H9 (cell line): Measurements from ENCODE around the gene ZSCAN32. TPM values are rescaled to one million over a fixed set of nuclear protein-coding genes. Genes with fewer than 3 reads are reported as not detected.
A peak's percentile ranks its signal among the peaks of the same experiment; 100 is the strongest.

Experiments used
- DNase-seq: peaks from one replicate; pipeline ENCODE4 v3.0.0-alpha.2; 2017
- H2AFZ ChIP-seq: one replicate; pipeline ENCODE4 v1.6.1; 2013; ENCODE audit warnings: mild to moderate bottlenecking, low read length, control low read depth, moderate library complexity
- H2AK5ac ChIP-seq: 2 replicates; pipeline ENCODE4 v1.6.1; 2013; ENCODE audit warnings: low read length, control low read depth, mixed read lengths; ENCODE audit not compliant: insufficient read length
- H2BK120ac ChIP-seq: one replicate; pipeline ENCODE4 v1.6.1; 2013; ENCODE audit warnings: low read depth, mild to moderate bottlenecking, low read length, control low read depth, inconsistent platforms; ENCODE audit not compliant: poor library complexity, severe bottlenecking
- H2BK12ac ChIP-seq: 2 replicates; pipeline ENCODE4 v1.6.1; 2013; ENCODE audit warnings: low read length, control low read depth, mixed read lengths, low read depth; ENCODE audit not compliant: insufficient read length
- H2BK15ac ChIP-seq: 2 replicates; pipeline ENCODE4 v1.6.1; 2013; ENCODE audit warnings: low read depth, low read length, control low read depth
- H2BK20ac ChIP-seq: one replicate; pipeline ENCODE4 v1.6.1; 2013; ENCODE audit warnings: low read depth, mild to moderate bottlenecking, low read length, control low read depth, inconsistent platforms; ENCODE audit not compliant: poor library complexity, severe bottlenecking
- H2BK5ac ChIP-seq: 2 replicates; pipeline ENCODE4 v1.6.1; 2013; ENCODE audit warnings: low read length, control low read depth, mixed read lengths; ENCODE audit not compliant: insufficient read length
- H3K14ac ChIP-seq: 2 replicates; pipeline ENCODE4 v1.6.1; 2013; ENCODE audit warnings: low read length, control low read depth; ENCODE audit not compliant: insufficient read depth
- H3K18ac ChIP-seq: 2 replicates; pipeline ENCODE4 v1.6.1; 2013; ENCODE audit warnings: low read depth, mild to moderate bottlenecking, mixed read lengths, low read length, control low read depth; ENCODE audit not compliant: insufficient read length
- H3K23ac ChIP-seq: 2 replicates; pipeline ENCODE4 v1.6.1; 2013; ENCODE audit warnings: low read length, control low read depth, mixed read lengths, low read depth; ENCODE audit not compliant: insufficient read length
- H3K23me2 ChIP-seq: 2 replicates; pipeline ENCODE4 v1.6.1; 2013; ENCODE audit warnings: low read depth, mild to moderate bottlenecking, mixed read lengths, low read length, control low read depth; ENCODE audit not compliant: insufficient read length, poor library complexity, severe bottlenecking
- H3K27ac ChIP-seq: 2 replicates; pipeline ENCODE4 v1.5.1; 2013; ENCODE audit warnings: low read length, control low read depth, mixed read lengths, low read depth; ENCODE audit not compliant: insufficient read length
- H3K27me3 ChIP-seq: 2 replicates; pipeline ENCODE4 v1.6.1; 2013; ENCODE audit warnings: low read length, control low read depth, inconsistent platforms; ENCODE audit not compliant: insufficient read depth
- H3K4ac ChIP-seq: 2 replicates; pipeline ENCODE4 v1.6.1; 2013; ENCODE audit warnings: low read depth, mild to moderate bottlenecking, control low read depth, inconsistent platforms, low read length, moderate library complexity
- H3K4me1 ChIP-seq: 2 replicates; pipeline ENCODE4 v1.6.1; 2013; ENCODE audit warnings: low read length, control low read depth, inconsistent platforms; ENCODE audit not compliant: insufficient read depth
- H3K4me2 ChIP-seq: 2 replicates; pipeline ENCODE4 v1.6.1; 2013; ENCODE audit warnings: low read length, control low read depth, mixed read lengths; ENCODE audit not compliant: insufficient read length, insufficient read depth
- H3K56ac ChIP-seq: 2 replicates; pipeline ENCODE4 v1.6.1; 2013; ENCODE audit warnings: low read depth, mild to moderate bottlenecking, mixed read lengths, low read length, control low read depth; ENCODE audit not compliant: insufficient read length
- H3K79me1 ChIP-seq: 2 replicates; pipeline ENCODE4 v1.6.1; 2013; ENCODE audit warnings: low read depth, mild to moderate bottlenecking, moderate library complexity, low read length, control low read depth, inconsistent platforms; ENCODE audit not compliant: insufficient read depth, poor library complexity, severe bottlenecking
- H3K79me2 ChIP-seq: 2 replicates; pipeline ENCODE4 v1.6.1; 2013; ENCODE audit warnings: low read length, control low read depth, inconsistent platforms; ENCODE audit not compliant: insufficient read depth
- H3K9ac ChIP-seq: 2 replicates; pipeline ENCODE4 v1.6.1; 2013; ENCODE audit warnings: low read length, control low read depth, mixed read lengths; ENCODE audit not compliant: insufficient read length; ENCODE audit errors: extremely low read depth
- H3K9me3 ChIP-seq: one replicate; pipeline ENCODE4 v1.6.1; 2013; ENCODE audit warnings: low read depth, low read length, inconsistent platforms; ENCODE audit not compliant: control insufficient read depth
- H3T11ph ChIP-seq: one replicate; pipeline ENCODE4 v1.6.1; 2013; ENCODE audit warnings: mild to moderate bottlenecking, low read length, control low read depth, inconsistent platforms
- H4K20me1 ChIP-seq: one replicate; pipeline ENCODE4 v1.6.1; 2013; ENCODE audit not compliant: control insufficient read depth, insufficient read length, insufficient read depth
- H4K5ac ChIP-seq: 2 replicates; pipeline ENCODE4 v1.6.1; 2013; ENCODE audit warnings: low read depth, mild to moderate bottlenecking, mixed read lengths, low read length, control low read depth; ENCODE audit not compliant: insufficient read length
- H4K8ac ChIP-seq: replicated peaks from 2 replicates; pipeline ENCODE4 v1.6.1; 2013; ENCODE audit warnings: low read length, control low read depth, mixed read lengths, low read depth; ENCODE audit not compliant: insufficient read length
- H4K91ac ChIP-seq: 2 replicates; pipeline ENCODE4 v1.6.1; 2013; ENCODE audit warnings: low read depth, mild to moderate bottlenecking, moderate library complexity, mixed read lengths, low read length, control low read depth; ENCODE audit not compliant: insufficient read length
- H3K27ac Mint-ChIP-seq, 3 experiments: 2 replicates in 2 of 3; 3 replicates in 1 of 3; pipeline ENCODE4 v1.8.0; 2020 to 2021; ENCODE audit warnings: mixed read lengths in 3 of 3, mild to moderate bottlenecking in 1 of 3, moderate library complexity in 1 of 3
- H3K27me3 Mint-ChIP-seq: 2 replicates; pipeline ENCODE4 v1.8.0; 2021; ENCODE audit warnings: low read depth, mild to moderate bottlenecking, moderate library complexity, mixed read lengths
- H3K36me3 Mint-ChIP-seq, 3 experiments: 2 replicates in 2 of 3; 3 replicates in 1 of 3; pipeline ENCODE4 v1.8.0; 2020 to 2021; ENCODE audit warnings: low read depth in 3 of 3, mixed read lengths in 3 of 3; ENCODE audit not compliant: insufficient read depth in 1 of 3
- H3K4me1 Mint-ChIP-seq, 2 experiments: 2 replicates each; pipeline ENCODE4 v1.8.0; 2020; ENCODE audit warnings: mixed read lengths in 2 of 2
- H3K4me3 Mint-ChIP-seq, 2 experiments: 2 replicates in 1 of 2; 3 replicates in 1 of 2; pipeline ENCODE4 v1.8.0; 2020 to 2021; ENCODE audit warnings: mild to moderate bottlenecking in 2 of 2, mixed read lengths in 2 of 2, moderate library complexity in 1 of 2
- H3K9me3 Mint-ChIP-seq, 2 experiments: 2 replicates in 1 of 2; 3 replicates in 1 of 2; pipeline ENCODE4 v1.8.0; 2020; ENCODE audit warnings: mild to moderate bottlenecking in 2 of 2, mixed read lengths in 2 of 2, moderate library complexity in 1 of 2
- CTCF ChIP-seq: fragments of 200-600 bp; sonication (generic); conservative IDR thresholded peaks from 3 replicates; pipeline ENCODE4 v1.8.0; 2021; ENCODE audit warnings: antibody characterized with exemption, mild to moderate bottlenecking
- WGBS: extraction: QIAGEN DNeasy Blood & Tissue Kit; methylation state at CpG from one replicate; pipeline ENCODE4 v1.1.7; 2013; ENCODE audit warnings: missing lambda C conversion rate, low lambda C conversion rate, mixed read lengths; ENCODE audit not compliant: insufficient read length; ENCODE audit errors: extremely low coverage; 5-methylcytosine and 5-hydroxymethylcytosine counted together
- total RNA-seq: library from RNA; stranded (reverse); gene quantifications from 2 replicates; pipeline ENCODE4 v1.2.1, GENCODE V29; 2021

The ZSCAN32 gene
- total RNA-seq, 1 experiment from 2014 or later: 18.0 TPM

- Histone ChIP-seq H3K23me2 (no peaks in the 10 kb centered on the region), H4K20me1 (no peaks in the 10 kb centered on the region), H2AFZ (no peak overlapping the region), H3K18ac (no peak overlapping the region), H3K14ac (no peak overlapping the region), H3K4me1 (no peaks in the 10 kb centered on the region), H2BK5ac (no peak overlapping the region), H2BK15ac (no peak overlapping the region), H2BK120ac (no peak overlapping the region), H4K91ac (no peak overlapping the region), H3K4me2 (peak overlapping the region; percentile 43), H2BK20ac (no peak overlapping the region), H3K4ac (no peak overlapping the region), H3K23ac (no peak overlapping the region), H3K9me3 (no peaks in the 10 kb centered on the region), H2BK12ac (no peak overlapping the region), H3K27ac (no peak overlapping the region), H4K5ac (no peak overlapping the region), H3K27me3 (no peaks in the 10 kb centered on the region), H3T11ph (no peak overlapping the region), H3K79me1 (no peaks in the 10 kb centered on the region), H3K9ac (peak overlapping the region; percentile 41), H3K56ac (no peak overlapping the region), H4K8ac (no peak overlapping the region), H2AK5ac (no peak overlapping the region), H3K79me2 (peaks cover 2% of the 10 kb centered on the region; the same call in 1 of the 2 replicates)
- Mint-ChIP-seq H3K36me3 (peaks cover 35 to 40% (median 40%) of the 10 kb centered on the region in 3 experiments), H3K27me3 (no peaks in the 10 kb centered on the region), H3K4me1 (peaks cover 3 to 4% of the 10 kb centered on the region in 2 experiments; a peak in 1 of 4 replicates), H3K4me3 (peak overlapping the region; percentile 98), H3K9me3 (peaks cover 38% of the 10 kb centered on the region in 2 experiments), H3K27ac (peak overlapping the region; percentile 60 to 95 (median 87); a peak in 5 of 7 replicates)
- no peak for TF ChIP-seq CTCF
- no peak for DNase-seq
- WGBS: no CpG with 5 or more reads among the region's 10 CpGs
These were observed 43.2 kb upstream of the ZSCAN32 start for GRCh38 chr16:3444032-3444388.
